T-helper 1 cell (primary cell): ENCODE data around the gene ATP6V1G2.
"Not testable (repeated sequence)": the region's sequence is repeated elsewhere in the genome, so short reads cannot be mapped to it uniquely, and the experiment has no call there.

Experiments
- DNase-seq, 5 donors: peaks; one replicate each; pipeline ENCODE4 v3.0.0-alpha.2; 2012 to 2020
- total RNA-seq, 4 donors: gene quantifications; one replicate each; lab custom pipeline; 2026; lab: John Stamatoyannopoulos, UW

Gene ATP6V1G2
- 0.71 to 2.6 (median 2.2) reads per million in 4 donors for total RNA-seq

- peak; percentile 57 to 90 (median 73) for DNase-seq
Observed at GRCh38 chr6:31546339-31546957, at the start of gene ATP6V1G2. Gene ATP6V1G2 (minus strand): TSS chr6:31546608. CDS start chr6:31546559, 49 bp downstream.

DNA sequence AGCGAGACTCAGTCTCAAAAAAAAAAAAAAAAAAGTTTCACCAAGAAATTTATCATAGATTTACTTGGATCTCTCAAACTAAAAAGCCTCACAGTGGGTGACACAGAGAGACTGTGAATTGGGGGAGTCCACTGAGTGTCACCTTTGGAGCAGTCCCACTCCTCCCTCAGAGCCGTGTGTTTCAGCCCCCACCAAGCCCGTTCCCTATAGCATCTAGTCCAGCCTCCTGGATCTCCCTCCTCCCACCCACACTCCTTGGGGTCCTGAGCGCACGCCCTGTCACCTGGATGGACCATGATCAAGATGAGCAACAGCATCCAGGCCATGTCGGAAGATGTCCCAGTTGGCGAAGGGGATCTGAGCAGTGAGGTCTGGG, 46.0 kb upstream of the ATP6V1G2 start:
- no peak for DNase-seq

GRCh38 chr6:31590691-31591090, 44.3 kb upstream of the ATP6V1G2 start:
- DNase-seq, result not testable (repeated sequence)

- no peak for DNase-seq
Observed at GRCh38 chr6:31588871-31589650, 42.7 kb upstream of the ATP6V1G2 start.

DNA sequence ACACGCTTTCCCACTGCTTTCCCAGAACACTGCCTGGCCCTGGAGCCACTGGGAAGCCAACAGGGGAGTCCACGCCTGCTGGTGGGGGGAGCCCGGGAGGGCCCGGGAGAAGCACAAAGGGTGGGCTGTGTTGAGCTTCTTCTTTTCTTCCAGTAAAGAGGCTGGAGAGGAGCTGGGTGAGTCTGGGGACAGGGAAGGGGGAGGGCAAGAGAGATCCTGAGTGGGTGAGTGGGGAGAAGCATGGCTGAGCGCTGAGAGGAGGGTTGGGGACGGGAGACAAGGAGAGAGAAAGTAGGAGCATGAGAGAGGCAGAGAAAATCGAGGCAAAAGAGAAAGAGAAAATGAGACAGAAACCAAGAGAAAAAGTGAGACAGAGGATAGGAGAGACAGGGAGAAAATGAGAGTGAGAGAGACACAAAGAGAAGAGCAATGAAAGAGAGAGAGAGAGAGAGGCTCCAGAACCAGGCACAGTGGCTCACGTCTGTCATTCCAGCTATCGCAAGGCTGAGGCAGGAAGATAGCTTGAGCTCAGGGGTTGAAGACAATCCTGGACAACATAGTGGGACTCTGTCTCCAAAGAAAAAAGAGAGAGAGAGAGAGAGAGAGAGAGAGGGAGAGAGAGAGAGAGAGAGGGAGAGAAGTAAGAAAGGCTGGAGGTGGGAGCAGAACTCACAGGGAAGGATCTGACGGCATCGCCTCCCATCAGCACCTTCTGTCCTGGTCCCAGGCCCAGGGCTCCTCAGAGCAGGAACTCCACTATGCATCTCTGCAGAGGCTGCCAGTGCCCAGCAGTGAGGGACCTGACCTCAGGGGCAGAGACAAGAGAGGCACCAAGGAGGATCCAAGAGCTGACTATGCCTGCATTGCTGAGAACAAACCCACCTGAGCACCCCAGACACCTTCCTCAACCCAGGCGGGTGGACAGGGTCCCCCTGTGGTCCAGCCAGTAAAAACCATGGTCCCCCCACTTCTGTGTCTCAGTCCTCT, 41.7 kb upstream of the ATP6V1G2 start:
- DNase-seq, result peak in 1 of 5 donors; percentile 55

- peak in 2 of 5 donors; percentile 25 to 38 for DNase-seq
Observed at GRCh38 chr6:31586599-31587281, 40.3 kb upstream of the ATP6V1G2 start.

DNA sequence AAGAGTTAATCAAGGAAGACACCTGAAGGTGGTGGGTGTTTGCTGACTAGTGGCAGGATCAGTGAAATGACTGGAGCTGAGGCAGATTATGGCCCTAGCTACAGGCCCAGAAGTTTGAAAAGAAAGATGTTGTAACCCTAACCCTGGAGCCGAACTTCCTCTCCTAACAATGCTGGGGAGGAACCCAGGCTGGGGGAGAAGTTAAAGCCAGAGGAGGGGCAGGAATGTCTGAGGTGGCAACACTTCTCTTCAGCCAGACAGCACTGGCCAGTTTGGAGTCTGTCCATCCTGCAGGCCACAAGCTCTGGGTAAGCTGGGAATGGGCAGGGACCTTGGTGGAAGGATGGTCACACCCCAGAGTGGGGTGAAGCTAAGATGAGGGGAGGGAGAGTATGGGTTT, 39.6 kb upstream of the ATP6V1G2 start, which contains the start of gene LST1:
LST1 (plus strand) TSS at position 270 of the 400 bp plus-strand sequence. CDS start 1,023 bp downstream, outside the sequence.
- no peak for DNase-seq

DNA sequence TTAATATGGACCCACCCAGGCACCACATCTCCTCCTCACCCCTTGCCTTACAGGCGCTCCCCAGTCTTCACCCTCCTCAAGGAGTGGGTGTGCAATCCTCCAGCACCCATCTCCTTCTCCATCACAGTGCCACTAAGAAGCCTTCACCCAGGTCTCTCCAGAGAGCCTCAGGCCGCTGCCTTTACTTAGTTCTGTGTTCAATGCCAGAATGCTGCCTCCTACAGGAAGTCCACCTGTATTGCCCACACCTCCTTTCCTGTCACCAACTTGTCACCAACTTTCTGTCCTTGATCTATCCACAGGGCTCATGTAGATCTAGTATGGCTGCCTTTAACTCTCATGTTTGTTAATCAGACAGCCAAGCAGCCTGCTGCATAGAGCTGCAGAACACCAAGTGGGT, 39.1 kb upstream of the ATP6V1G2 start:
- DNase-seq, result peak in 1 of 5 donors; percentile 82

DNA sequence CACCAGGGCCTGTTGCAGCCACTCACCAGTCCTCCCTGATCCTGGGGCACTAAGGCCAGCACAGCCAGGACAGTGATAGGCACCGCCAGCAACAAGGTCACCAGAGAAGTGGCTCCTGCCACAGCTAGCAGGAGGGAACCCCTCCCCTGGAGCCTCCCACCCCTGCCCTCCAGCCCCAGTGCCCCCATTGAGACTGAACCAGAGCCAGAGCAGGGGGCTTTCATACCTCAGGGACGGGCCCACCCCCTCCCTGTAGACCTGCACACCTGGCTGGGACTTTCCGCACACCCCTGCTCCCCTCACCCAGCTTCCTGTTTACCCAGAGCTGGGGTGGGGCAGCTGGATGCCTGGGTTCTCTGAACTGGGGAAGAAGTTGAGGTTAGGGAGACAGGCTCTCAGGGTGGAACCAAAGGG, 35.8 kb upstream of the ATP6V1G2 start, which contains the start of gene LTB:
LTB (minus strand) TSS at position 195 of the 414 bp plus-strand sequence; CDS start at position 188, 7 bp downstream.
- DNase-seq, result peak; percentile 62 to 82 (median 70)

DNA sequence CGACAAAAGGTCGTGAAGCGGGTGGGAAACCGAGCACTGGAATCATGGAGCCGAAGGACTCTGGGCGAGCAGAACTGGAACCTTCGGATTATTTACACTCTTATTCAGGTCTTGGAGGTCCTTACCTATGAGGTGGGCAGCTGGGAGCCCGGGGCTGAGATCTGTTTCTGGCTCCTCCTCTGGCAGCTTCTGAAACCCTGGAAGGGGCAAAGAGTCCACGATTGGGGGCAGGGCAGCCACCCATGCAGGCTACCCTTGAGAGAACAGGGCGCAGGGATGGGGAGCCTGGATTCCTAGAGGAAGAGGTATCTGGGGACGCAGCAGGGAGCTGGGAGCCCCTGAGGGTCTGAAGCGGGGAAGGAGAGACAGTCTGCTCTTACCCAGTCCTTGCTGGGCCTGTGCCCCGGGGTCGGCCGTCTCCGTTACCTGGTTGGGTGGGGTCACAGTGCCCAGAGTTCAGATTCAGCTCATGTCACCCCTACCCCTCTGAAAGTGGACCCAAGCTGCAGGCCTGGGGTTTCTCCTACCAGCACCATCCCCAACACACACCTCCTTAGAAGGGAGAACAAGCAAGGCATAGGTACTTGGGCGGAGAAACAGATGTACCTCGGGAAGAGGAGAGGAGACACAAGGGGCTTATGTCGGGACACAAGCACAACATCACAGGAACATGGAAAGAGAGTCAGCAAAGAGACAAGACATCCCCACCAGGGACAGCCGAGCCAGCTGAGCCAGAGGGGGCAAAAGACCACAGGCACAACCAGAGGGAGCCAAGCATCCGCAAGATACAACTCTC, 35.2 kb upstream of the ATP6V1G2 start:
- DNase-seq, result no peak

GRCh38 chr6:31580807-31581433, 34.5 kb upstream of the ATP6V1G2 start:
- DNase-seq, result peak; percentile 77 to 86 (median 83)

DNA sequence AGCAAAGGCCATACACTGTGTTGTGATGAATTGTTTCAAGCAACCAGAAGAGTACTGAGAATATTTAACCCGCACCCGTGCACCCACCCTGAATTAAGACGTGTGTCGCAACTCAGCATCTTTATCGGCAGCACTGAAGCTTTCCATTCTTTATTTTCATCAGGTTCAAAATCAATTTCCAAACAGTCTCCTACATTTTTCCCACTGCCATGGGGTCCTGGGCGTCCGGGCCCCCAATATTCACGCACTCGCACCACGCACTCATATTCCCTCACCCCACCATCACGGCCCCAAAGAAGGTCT, 34.0 kb upstream of the ATP6V1G2 start:
- DNase-seq, result no peak

- DNase-seq, result no peak
Observed at GRCh38 chr6:31579546-31580437, 33.4 kb upstream of the ATP6V1G2 start.

- DNase-seq, result no peak
Observed at GRCh38 chr6:31579119-31579505, 32.7 kb upstream of the ATP6V1G2 start.

GRCh38 chr6:31578184-31579118, 32.0 kb upstream of the ATP6V1G2 start:
- DNase-seq, result no peak

GRCh38 chr6:31577579-31577966, 31.2 kb upstream of the ATP6V1G2 start:
- DNase-seq, result no peak

DNA sequence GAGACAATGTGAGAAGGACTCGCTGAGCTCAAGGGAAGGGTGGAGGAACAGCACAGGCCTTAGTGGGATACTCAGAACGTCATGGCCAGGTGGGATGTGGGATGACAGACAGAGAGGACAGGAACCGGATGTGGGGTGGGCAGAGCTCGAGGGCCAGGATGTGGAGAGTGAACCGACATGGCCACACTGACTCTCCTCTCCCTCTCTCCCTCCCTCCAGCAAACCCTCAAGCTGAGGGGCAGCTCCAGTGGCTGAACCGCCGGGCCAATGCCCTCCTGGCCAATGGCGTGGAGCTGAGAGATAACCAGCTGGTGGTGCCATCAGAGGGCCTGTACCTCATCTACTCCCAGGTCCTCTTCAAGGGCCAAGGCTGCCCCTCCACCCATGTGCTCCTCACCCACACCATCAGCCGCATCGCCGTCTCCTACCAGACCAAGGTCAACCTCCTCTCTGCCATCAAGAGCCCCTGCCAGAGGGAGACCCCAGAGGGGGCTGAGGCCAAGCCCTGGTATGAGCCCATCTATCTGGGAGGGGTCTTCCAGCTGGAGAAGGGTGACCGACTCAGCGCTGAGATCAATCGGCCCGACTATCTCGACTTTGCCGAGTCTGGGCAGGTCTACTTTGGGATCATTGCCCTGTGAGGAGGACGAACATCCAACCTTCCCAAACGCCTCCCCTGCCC, 30.6 kb upstream of the ATP6V1G2 start:
- peak in 2 of 5 donors; percentile 35 to 84 for DNase-seq
